Fibroblast of lung (primary cell): ENCODE measurements around the gene FBXL14.

ENCODE experiments used
- CTCF ChIP-seq, 2 donors: IDR thresholded peaks in 1 of 2; conservative IDR thresholded peaks in 1 of 2; 1 replicate in 1 of 2; 2 replicates in 1 of 2; pipeline ENCODE4 v1.5.1; 2011 to 2012; ENCODE audit warnings: low read length in 2 of 2, control low read depth in 1 of 2, inconsistent platforms in 1 of 2, low read depth in 1 of 2, mild to moderate bottlenecking in 1 of 2
- EZH2 ChIP-seq: IDR thresholded peaks from 2 replicates; pipeline ENCODE4 v1.5.1; 2012; ENCODE audit warnings: low read length, control low read depth, mild to moderate bottlenecking; ENCODE audit errors: missing control alignments

DNA sequence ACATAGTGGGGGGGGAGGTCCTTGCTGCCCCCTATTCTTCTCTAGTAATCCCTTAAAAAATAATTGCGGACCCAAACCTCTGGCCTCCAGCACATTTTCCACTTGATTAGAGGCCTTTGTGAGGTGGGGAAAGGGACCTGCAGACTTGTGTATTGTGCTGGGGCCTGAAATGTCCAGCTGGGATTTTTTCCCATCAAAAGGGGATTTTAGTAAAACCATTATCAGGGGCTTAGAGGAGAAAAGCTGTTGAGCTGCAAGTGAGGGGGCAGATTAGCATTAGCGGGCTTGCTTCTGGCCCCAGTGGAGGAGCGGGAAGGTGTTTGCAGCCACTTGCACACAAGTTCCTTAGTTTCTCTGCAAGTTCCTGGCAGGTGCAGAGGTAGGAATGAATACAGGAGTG, 13.9 kb downstream of the FBXL14 start:
- no peak for TF ChIP-seq CTCF (conservative IDR thresholded peaks at IDR 0.05 in 1 of 2, IDR thresholded peaks at IDR 0.05 in 1 of 2; ENCODE audit: low read depth in 1 of 2, low read length in 2 of 2)
- no peak for TF ChIP-seq EZH2
